Stimulated activated CD8-positive, alpha-beta memory T cell treated with anti-CD3 and anti-CD28 coated beads, Interleukin-2, amount 100 ng/mL, for 48 hours (primary cell): ENCODE results near the gene GDF9.

Source experiments
- DNase-seq, 2 donors: peaks; one replicate each; pipeline ENCODE4 v3.0.0-alpha.2; 2020; ENCODE audit warnings: low read depth in 2 of 2

Gene GDF9, protein sequence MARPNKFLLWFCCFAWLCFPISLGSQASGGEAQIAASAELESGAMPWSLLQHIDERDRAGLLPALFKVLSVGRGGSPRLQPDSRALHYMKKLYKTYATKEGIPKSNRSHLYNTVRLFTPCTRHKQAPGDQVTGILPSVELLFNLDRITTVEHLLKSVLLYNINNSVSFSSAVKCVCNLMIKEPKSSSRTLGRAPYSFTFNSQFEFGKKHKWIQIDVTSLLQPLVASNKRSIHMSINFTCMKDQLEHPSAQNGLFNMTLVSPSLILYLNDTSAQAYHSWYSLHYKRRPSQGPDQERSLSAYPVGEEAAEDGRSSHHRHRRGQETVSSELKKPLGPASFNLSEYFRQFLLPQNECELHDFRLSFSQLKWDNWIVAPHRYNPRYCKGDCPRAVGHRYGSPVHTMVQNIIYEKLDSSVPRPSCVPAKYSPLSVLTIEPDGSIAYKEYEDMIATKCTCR

DNA sequence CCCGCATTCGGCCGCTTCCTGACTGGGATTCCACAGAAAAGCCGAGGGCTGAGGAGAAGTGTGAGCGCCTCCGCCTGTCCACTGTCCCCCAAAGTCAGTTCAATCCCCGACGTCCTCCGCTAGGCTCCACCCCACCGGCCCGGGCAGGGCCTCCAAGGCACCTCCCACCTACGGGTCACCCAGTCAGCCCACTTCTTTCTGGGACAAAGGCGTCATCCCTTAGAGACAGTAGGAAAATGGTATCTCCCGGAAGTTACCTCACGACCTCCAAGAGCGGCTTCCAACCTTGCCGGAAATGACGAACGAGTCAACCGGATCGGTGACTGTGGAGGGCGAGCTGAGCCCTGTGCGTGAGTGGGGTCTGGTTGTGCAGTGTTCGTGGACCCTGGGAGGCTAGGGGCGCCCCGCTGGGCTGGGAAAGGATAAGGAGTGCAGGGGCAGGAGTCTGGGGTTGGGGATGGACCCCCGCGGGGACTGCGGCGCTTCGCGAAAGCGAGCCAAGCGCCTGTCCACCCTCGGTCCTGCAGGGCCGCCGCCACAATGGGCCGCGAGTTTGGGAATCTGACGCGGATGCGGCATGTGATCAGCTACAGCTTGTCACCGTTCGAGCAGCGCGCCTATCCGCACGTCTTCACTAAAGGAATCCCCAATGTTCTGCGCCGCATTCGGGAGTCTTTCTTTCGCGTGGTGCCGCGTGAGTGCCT, at the start of gene GDF9, which contains the start of gene UQCRQ:
TSS of gene GDF9 (minus strand) at position 128 of the 704 bp plus-strand sequence. CDS start 1,936 bp downstream, outside the sequence.
TSS of gene UQCRQ (plus strand) at position 301 of the 704 bp plus-strand sequence. CDS start at position 541, 240 bp downstream.
- DNase-seq = peak; percentile 84 to 86

DNA sequence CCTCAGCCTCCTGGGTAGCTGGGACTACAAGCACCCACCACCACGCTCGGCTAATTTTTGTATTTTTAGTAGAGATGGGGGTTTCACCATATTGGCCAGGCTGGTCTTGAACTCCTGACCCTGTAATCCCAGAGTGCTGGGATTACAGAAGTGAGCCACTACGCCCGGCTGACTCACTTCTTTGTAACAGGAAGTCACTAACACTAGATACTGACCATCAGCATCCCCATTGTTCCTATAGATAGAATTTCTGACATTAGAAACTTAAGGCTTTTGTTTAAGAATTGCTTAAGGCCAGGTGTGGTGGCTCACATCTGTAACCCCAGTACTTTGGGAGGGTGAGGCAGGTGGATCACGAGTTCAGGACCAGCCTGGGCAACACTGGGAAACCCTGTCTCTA, 49.4 kb upstream of the GDF9 start:
- DNase-seq = no peak

DNA sequence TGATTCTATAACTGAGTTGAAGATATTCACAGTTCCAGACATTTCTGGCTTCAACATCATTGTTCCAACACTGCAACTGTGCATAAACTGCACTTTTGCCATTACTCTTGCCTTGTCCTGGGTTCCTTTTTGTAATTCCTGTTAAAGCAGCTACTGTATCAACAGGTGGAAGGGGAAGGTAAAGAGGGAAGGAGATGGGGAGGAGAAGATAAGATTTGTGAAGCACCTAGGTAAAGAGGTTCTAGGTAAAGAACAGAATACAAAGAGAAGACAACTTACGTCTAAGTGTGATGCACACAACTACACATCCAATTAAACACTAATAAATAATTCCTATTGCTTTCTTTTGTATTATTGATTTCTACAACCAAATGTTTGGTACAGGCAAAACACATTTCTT, 43.4 kb upstream of the GDF9 start:
- DNase-seq = no peak

DNA sequence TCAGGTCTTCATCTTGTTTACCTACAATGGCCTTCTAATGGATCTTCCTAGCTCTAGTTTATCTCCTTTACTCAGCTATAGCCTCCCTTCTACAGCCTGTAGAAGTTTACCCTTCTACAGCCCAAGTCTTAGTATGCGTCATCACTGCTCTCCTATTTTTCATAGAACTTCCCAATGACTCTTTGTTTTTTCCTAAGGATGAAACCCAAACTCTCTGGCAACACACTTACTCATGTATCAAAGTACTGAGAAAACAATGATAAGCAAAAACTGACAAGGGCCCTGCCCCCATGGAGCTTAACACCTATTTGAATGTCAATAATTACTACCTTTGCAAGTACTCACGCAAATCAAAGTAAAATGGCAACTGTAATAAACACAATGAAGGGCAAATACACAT, 40.9 kb upstream of the GDF9 start:
- no peak for DNase-seq

DNA sequence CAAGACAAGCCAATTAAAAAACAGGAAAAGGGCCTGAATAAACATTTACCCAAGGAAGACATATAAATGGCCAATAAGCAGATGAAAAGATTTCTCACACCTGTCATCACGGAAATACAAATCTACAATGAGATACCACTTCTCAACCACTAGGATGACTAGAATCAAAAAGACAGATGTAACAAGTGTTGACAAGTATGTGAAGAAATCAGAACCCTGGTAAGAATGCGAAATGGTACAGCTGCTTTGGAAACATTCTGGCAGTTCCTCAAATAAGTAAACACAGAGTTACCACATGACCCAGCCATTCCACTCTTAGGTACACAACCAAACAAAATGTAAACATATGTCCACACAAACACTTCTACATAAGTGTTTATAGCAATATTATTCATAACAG, 39.7 kb upstream of the GDF9 start:
- no peak for DNase-seq

DNA sequence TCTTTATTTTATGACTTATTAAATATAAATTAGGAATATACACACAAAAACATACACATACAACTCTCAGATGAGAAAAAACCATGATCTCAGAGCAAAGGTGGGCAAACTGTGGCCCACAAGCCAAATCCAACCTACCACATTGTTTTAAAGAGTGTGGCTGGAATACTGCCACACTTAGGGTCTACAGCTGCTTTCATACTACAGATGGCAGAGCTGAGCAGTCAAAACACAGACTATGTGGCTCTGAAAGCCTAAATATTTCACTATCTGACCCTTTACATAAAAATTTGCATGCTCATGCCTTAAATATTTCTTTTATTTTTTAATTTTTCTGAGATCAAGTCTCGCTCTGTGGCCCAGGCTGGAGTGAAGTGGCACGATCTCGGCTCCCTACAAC, 35.5 kb upstream of the GDF9 start:
- DNase-seq = no peak

DNA sequence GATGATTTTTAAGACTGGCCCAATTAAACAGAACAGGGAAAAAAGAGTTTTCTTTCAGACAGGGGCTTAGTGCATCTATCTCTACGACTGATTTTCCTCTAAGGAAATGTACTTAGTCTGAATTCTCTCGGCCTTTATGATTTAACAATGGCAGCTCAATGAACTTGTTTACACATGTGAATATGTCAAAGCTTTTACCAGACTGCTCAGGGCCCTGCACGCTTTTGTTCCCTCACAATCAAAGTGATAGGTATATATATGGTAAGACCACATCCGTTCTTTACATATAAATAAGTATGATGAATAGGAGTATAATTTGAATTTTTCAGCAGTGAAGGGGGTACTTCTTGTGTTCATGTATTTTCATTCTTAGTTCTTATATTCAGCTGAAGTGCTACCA, 34.8 kb upstream of the GDF9 start:
- no peak for DNase-seq

DNA sequence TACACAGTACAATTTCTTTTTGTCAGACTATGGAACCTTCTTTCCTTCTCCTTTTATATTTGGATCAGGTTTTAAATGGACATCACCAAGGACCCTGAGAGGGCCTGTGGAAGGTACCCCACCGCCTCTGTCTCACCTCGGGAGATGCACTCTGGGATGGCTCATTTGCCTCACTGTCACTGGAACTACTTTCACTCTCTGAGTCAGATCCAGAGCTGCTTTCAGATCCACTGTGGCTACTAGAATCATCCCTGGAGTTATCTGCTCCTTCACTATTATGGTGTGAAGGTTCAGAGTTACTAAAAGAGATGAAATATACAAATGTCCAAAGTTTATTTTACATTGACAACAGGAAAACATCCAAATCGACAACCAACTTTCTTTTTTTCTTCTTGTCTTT, 31.8 kb upstream of the GDF9 start:
- DNase-seq = no peak

DNA sequence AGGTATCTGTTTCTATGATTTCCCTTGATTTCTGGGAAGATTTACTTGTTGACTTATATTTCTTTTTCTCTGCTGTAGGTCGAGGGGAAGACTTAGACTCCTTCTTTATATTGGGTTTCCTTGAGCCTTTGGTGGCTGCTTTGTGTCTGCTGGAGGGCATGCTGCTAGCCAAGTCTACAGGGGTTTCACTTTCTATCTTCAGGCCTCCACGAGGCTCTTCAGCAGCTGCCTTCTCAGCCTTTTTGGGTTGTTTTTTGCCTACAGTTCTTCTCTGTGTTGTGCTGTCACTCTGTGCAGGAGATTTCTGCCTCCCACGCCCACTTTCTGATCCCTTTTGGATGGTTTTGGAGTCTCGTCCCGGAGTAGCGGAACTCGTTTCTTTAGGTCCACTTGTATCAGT, 30.4 kb upstream of the GDF9 start:
- DNase-seq = no peak

DNA sequence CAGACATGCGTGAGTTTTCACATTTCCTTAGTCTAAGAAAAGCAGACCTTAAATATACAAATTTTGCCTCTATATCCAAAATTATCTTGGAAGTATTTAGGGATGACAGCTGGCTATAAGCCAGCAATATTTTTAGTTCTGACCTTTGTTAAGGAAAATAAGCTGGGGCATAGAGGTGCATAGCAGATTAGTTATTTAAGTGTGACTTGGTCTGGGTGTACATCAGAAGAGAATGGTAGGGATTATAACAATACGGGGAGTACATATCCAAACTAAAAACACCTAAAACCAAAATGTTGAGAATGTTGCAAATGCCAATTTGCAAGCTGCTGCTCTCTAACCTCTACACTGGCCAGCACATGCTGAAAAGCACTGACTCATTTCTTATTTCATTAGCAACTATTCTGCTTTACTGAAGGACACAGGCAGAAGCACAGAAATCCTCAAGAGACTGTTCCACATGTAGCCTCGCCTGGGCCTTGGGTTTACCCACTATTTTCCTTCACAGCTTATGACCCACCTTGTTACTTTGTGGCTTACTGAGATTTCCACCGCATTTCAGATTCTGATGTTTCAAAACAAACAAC, 29.5 kb upstream of the GDF9 start:
- no peak for DNase-seq

DNA sequence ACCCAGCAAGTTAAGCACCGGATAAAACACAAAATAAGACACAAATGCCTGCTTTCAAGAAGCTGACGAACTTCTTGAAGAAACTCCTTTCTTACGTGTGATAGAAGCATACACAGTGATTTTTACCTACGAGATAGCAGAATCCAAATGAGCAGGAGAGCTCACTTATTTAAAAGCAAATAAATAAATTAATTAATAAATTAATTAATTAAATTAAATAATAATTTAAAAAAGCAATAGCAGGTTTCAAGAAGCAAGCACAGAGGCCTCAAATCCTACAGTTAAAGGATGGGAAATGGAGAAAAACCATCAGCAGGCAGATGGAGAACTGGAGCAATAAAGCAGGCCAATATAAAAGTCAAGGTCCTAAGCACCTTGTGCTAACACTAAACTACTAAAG, 24.5 kb upstream of the GDF9 start:
- DNase-seq = no peak

DNA sequence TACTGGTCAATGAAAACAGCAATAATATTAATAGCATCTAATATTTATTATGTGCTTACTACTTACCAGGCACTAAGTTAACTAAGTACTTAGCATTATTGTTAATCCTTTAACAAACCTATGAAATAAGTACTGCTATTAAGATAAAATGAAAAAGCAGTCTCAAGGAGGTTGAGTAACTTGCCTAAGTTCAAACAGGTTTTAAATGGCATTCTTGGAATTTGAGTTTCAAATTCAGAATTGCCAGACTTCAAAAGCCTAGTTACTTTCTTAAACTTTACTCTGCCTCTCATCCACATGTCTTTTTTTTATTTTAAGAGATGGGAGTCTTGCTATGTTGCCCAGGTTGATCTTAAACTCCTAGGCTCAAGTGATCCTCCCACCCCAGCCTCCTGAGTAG, 23.2 kb upstream of the GDF9 start:
- DNase-seq = no peak

DNA sequence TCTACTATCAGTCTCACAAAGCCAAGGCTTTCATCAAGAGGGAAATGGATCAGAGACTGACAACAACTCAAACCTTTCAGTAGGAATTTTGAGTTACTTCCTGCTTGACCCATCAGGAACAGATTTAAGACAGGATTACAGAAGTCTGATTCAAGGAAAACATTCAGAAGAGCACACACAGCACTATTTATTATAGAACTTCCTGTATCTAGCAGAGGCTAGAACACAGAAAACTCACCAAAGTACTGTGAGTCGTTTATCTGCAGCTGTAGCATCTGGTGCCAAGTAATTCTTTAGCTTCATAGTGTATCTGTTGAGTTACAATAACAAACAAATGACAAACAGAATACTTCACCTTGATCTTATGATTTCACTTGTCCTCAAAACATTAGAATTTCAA, 21.0 kb upstream of the GDF9 start:
- no peak for DNase-seq

DNA sequence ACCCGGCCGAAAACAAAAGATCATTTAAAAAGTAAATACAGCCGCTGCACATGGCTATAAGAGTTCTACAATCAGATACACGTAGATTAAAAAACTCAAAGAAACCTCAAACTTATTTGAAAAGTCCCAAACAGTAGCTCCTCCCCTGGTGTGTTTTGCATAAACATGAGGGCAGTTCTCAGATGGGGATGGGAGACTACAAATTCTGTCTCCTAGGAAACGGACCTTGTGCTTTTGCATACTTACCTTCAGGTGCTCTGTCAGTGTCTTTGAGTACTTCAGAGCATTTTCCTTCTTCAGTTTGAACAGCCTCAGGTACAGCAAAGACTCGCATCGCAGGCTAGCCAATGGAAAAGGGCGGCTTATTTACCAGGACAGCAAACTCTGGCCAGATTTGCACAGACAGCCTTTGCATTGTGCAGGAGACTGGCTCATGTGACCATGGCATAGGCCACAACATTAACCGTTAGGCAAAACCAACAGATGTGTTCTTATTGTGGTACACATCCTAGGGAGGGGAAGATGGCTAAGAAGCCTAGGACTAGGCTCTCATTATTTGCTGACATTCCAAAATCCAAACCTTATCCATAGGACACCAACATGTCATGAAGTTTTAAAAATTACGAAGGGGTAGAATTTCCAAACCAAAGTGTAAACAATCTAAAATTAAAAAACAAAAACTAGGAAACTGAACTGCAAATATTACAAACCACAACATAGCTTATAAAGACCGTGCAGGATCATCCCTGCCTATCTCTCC, 20.0 kb upstream of the GDF9 start:
- no peak for DNase-seq

DNA sequence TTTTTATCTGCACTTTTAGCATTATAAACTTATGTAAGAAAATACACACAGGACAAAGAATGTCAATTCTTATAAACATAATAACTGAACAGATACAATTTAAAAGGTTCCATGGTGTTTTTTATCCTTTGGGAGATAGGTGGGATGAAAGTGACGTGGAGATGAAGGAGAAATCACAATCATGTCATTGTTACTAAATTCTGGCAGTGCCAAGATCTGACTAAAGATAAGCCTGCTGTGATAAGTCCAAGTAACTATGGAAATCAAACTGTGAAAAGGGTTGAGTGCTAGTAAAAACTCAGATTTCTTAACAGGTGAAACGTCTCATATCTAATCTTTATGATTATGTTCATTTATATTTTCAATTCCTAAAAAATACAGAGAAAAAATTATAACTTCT, 18.3 kb upstream of the GDF9 start:
- DNase-seq = no peak

DNA sequence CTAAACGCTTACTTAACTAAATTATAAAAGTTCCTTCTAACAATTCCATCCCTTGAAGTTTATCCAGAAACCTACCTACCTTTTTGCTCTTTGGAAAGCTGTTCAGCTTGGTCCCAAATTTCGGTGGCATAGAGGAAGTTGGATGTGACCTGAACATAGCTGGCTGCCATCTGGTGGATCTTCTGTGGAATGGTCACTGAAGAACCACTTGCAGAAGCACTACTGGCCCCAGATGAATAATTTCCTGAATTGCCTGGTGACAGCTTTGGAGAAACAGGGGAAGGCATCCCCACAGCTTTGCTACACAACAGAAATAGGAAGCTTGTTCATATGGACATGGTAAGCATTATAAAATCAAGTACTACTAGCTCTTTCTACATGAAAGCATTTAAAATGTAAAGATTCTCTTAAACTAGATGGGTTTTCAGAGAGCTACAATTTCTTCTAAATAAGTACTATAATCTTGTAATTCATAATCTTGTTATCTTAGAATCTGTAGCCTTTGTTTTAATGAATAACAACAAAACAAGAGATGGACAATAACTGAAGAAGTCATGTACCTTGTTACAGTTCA, 17.1 kb upstream of the GDF9 start:
- no peak for DNase-seq

DNA sequence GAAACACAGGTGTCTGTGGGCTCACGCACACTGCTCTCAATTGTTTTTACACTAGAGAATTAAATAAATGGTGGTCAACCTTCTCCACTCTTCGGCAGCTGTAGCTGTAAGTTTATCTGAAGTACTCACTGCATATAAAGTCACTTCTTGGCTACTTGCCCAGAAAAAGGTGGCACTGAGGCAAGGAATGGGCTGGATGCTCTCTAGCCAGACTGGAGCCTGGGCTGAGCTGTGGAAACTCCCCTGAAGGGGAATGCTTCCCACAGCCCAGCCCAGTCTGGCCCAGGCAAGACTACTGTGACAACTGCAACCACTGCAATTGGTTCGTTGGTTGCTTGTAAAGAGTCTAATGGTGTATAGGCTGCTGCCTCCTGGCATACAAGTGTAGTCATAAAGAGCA, 11.7 kb upstream of the GDF9 start:
- DNase-seq = no peak

DNA sequence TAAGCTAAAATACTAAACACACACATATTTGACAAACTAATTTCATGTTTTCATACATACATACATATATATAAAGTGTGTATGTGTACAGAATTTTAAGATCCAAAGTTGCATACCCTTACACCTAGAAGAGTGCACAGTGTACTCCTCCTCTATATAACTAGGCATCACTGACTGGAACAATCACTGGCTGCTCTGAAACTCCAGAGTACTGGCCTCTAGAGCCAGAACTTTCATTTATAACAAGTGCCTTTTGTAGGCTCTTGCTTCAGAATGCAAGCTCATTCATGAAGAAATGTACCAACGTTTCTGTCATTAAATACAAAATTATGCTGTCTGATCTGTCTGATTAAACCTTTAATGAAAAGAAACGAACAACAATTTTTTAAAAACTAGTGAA, 11.2 kb upstream of the GDF9 start:
- DNase-seq = no peak

DNA sequence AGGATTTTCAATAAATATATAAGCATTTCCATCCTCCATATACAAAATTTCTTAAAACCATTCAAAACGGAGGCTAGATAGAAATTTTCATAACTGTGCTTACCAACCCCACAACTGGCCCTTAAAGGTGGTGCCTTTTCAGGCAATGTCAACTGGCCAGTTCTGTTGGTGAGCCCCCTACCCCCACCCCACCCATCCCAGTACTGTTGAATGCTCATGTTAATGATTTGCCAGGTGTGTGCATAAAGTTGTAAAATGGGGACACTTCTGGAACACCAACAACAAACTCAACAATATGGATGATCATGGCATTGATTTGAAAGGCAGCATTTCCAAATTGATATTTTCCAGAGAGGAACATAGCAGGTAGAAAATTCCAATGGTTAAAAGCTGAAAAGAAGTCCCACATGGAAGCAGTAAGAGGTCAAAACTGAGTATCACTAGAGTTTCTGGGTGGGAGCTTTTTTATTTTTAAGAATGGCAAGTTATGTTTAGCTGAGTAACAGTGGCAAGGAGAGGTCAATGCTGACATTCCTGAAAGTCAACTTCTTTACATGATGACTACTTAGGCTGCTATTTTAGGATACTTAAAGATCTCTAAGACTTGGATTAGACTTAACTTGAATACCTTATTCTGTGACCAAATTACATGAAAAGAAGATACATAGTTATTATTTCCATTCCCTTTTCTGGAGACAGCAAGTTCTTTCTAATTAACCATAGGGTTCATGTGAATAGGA, 9.9 kb upstream of the GDF9 start:
- no peak for DNase-seq

DNA sequence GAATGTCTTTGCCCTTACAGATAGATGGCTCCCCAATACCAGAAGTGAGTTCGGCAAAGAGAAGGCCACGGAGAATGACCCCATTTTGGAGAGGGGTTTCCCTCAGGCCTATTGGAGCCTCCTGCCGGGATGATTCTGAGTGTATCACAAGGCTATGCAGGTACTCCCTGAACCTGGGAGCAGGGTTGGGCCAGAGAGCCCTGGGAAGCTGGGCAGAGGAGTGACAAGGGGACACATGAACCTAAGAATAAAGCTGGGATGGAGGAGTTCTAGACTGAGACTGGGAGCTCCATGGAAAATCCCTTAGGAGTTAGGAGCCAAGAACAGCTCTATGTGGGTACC, 7.6 kb upstream of the GDF9 start:
- DNase-seq = no peak
